CD4-positive, alpha-beta T cell (primary cell): ENCODE measurements around the gene SPA17. TPM values are rescaled to one million over a fixed set of nuclear protein-coding genes. Genes with fewer than 3 reads are reported as not detected.
A peak's percentile ranks its signal among the peaks of the same experiment; 100 is the strongest.

Source experiments
- ATAC-seq: fragments of 200-7000 bp; cut with Tn5 transposase; one replicate; pipeline ENCODE4 v1.10.0; 2022; ENCODE audit warnings: mild to moderate bottlenecking; ENCODE audit not compliant: poor library complexity
- CTCF ChIA-PET: fragments of 350-600 bp; sonication (Branson Sonifier 250); formaldehyde crosslinking; loops from one replicate; lab custom pipeline; 2021; ENCODE audit warnings: antibody characterized with exemption, inconsistent platforms; lab: Charles Lee
- POLR2A ChIA-PET: fragments of 350-600 bp; sonication (Branson Sonifier 250); formaldehyde crosslinking; loops from one replicate; lab custom pipeline; 2021; ENCODE audit warnings: antibody characterized with exemption, inconsistent platforms; lab: Charles Lee
- DNase-seq, 14 experiments: peaks; one replicate each; pipeline ENCODE4 v3.0.0-alpha.2; 2013 to 2020; ENCODE audit warnings: mixed read lengths in 2 of 14
- H3K27ac ChIP-seq, 2 donors: one replicate each; pipeline versions ENCODE4 v1.5.1 to v1.7.0; 2013; ENCODE audit warnings: low read length in 2 of 2, low read depth in 1 of 2, mild to moderate bottlenecking in 1 of 2
- H3K27me3 ChIP-seq, 2 experiments: 1 replicate in 1 of 2; 2 replicates in 1 of 2; pipeline versions ENCODE4 v1.6.1 to v1.7.0; 2013; ENCODE audit warnings: low read length in 2 of 2, control low read depth in 1 of 2, mild to moderate bottlenecking in 1 of 2, moderate library complexity in 1 of 2; ENCODE audit not compliant: insufficient read depth in 2 of 2, control insufficient read depth in 1 of 2
- H3K36me3 ChIP-seq: one replicate; pipeline ENCODE4 v1.6.1; 2013; ENCODE audit warnings: low read length, control low read depth; ENCODE audit not compliant: insufficient read depth
- H3K4me1 ChIP-seq: one replicate; pipeline ENCODE4 v1.6.1; 2013; ENCODE audit warnings: low read length, control low read depth; ENCODE audit not compliant: insufficient read depth
- H3K4me3 ChIP-seq: one replicate; pipeline ENCODE4 v1.5.1; 2013; ENCODE audit warnings: mild to moderate bottlenecking, low read length, moderate library complexity
- H3K9me3 ChIP-seq, 2 experiments: 1 replicate in 1 of 2; 2 replicates in 1 of 2; pipeline versions ENCODE4 v1.6.1 to v1.7.0; 2013; ENCODE audit warnings: low read length in 2 of 2, mild to moderate bottlenecking in 2 of 2, control low read depth in 1 of 2, moderate library complexity in 1 of 2; ENCODE audit not compliant: control insufficient read depth in 1 of 2, insufficient read depth in 1 of 2
- H3K27ac Mint-ChIP-seq: one replicate; pipeline ENCODE4 v1.8.0; 2020; ENCODE audit warnings: mixed read lengths
- H3K27me3 Mint-ChIP-seq: one replicate; pipeline ENCODE4 v1.8.0; 2021; ENCODE audit warnings: mixed read lengths
- H3K36me3 Mint-ChIP-seq: one replicate; pipeline ENCODE4 v1.8.0; 2021; ENCODE audit warnings: low read depth, mixed read lengths
- H3K4me1 Mint-ChIP-seq: one replicate; pipeline ENCODE4 v1.8.0; 2021; ENCODE audit warnings: low read depth, mixed read lengths
- H3K4me3 Mint-ChIP-seq: one replicate; pipeline ENCODE4 v1.8.0; 2020; ENCODE audit warnings: mild to moderate bottlenecking, mixed read lengths
- H3K9me3 Mint-ChIP-seq: one replicate; pipeline ENCODE4 v1.8.0; 2020; ENCODE audit warnings: mixed read lengths
- CTCF ChIP-seq: fragments of 200-600 bp; IDR thresholded peaks from one replicate; pipeline ENCODE4 v1.8.0; 2022; ENCODE audit warnings: antibody characterized with exemption, mild to moderate bottlenecking
- intact Hi-C, 2 experiments: fragments of 100-400 bp; cut with DNase I in 1 of 2; cut with micrococcal nuclease in 1 of 2; formaldehyde crosslinking; loops; one replicate each; pipeline versions ENCODE4 v1.15.1 to v1.9.0; 2023 to 2025; cut with DNase I, micrococcal nuclease
- total RNA-seq, 174 experiments: library from RNA in 2 of 174; stranded (reverse) in 2 of 174; gene quantifications; one replicate each; pipeline ENCODE4 v1.2.3 and lab custom pipeline; 2021 to 2026

Gene SPA17
- total RNA-seq, 2 experiments from 2014 or later: 0.16 TPM; not detected in 1

DNA sequence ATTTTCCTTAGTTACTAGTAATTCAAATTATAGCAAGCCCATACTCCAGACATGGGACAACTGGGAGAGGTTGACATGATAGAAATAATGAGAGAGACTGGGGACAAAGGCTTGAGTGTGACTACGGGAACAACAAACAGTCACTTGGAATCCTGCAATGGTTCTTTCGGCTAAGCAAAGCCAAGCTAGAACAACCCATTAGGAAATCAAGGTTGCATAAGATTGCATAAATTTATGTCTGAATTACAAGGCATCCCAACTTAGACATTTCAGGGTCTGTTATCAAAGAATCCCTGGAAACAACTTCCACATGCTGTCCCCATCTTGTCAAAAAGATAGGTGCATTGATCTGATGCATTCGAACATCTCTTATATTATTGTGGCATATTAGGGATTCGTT, 55.9 kb downstream of the SPA17 start:
- H3K36me3 ChIP-seq: no peaks in the 10 kb centered on the region
- DNase-seq (no peak), ATAC-seq (no peak)
- peaks cover 0 to 4% of the 10 kb centered on the region in 2 experiments for H3K27me3 ChIP-seq
- intact Hi-C loops: no loop called here
- no peak overlapping the region for H3K4me3 ChIP-seq
- peaks cover 4% of the 10 kb centered on the region for H3K4me1 ChIP-seq
- H3K4me1 Mint-ChIP-seq: peaks cover 13% of the 10 kb centered on the region
- H3K27ac Mint-ChIP-seq: no peak overlapping the region
- no peaks in the 10 kb centered on the region for H3K9me3 Mint-ChIP-seq
- H3K4me3 Mint-ChIP-seq: no peak overlapping the region
- CTCF ChIA-PET: no interaction called here
- H3K27me3 Mint-ChIP-seq: peaks cover 22% of the 10 kb centered on the region
- POLR2A ChIA-PET: no interaction called here
- TF ChIP-seq CTCF: no peak
- H3K9me3 ChIP-seq: no peaks in the 10 kb centered on the region
- H3K27ac ChIP-seq: no peak overlapping the region
- no peaks in the 10 kb centered on the region for H3K36me3 Mint-ChIP-seq

- no peaks in the 10 kb centered on the region for H3K4me1 ChIP-seq
- DNase-seq: no peak
- intact Hi-C loops: no loop called here
- Mint-ChIP-seq H3K36me3 (no peaks in the 10 kb centered on the region), H3K27me3 (peaks cover 7% of the 10 kb centered on the region), H3K4me3 (no peak overlapping the region), H3K4me1 (no peaks in the 10 kb centered on the region), H3K27ac (no peak overlapping the region), H3K9me3 (no peaks in the 10 kb centered on the region)
- no peak overlapping the region for H3K4me3 ChIP-seq
- ATAC-seq: no peak
- H3K27me3 ChIP-seq: peaks cover 0 to under 1% of the 10 kb centered on the region in 2 experiments
- no peak overlapping the region for H3K27ac ChIP-seq
- H3K9me3 ChIP-seq: no peaks in the 10 kb centered on the region
- no peaks in the 10 kb centered on the region for H3K36me3 ChIP-seq
- CTCF ChIA-PET: no interaction called here
- POLR2A ChIA-PET: no interaction called here
- no peak for TF ChIP-seq CTCF
Measured at GRCh38 chr11:124732230-124732629, 58.5 kb downstream of the SPA17 start.

DNA sequence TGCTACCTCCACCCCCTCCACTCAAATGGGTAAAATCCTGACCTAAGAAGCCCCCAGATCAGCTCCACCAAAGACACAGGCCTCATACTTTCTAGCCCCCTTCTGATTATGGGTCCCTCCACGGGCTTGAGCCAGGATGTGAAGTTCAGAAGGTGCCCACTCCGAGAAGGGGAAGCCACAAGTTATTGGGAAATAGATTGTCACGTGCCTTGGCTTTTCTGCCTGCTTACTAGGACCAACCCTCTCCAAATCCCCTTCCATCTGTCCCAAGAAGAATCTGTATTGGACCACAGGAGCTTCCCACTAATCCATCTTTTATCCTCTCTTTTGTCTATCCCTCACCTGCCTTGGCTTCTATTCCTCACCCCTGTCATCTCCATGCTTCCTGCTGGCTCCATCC, 63.0 kb downstream of the SPA17 start:
- CTCF ChIA-PET: interaction anchor here (1.0 kb wide), 1 partner anchor 26 kb away, joined by 3 read pairs; no protein-coding TSS in a partner anchor
- Mint-ChIP-seq H3K4me1 (peaks cover 21% of the 10 kb centered on the region), H3K36me3 (no peaks in the 10 kb centered on the region), H3K27me3 (peaks cover 7% of the 10 kb centered on the region), H3K27ac (no peak overlapping the region), H3K9me3 (no peaks in the 10 kb centered on the region), H3K4me3 (no peak overlapping the region)
- Histone ChIP-seq H3K27me3 (peaks cover 0 to 5% of the 10 kb centered on the region in 2 experiments), H3K4me1 (peaks cover 16% of the 10 kb centered on the region), H3K4me3 (no peak overlapping the region), H3K27ac (no peak overlapping the region), H3K9me3 (no peaks in the 10 kb centered on the region), H3K36me3 (no peaks in the 10 kb centered on the region)
- TF ChIP-seq CTCF: no peak
- intact Hi-C loops: no loop called here
- DNase-seq (peak in 1 of 14 experiments; percentile 34), ATAC-seq (no peak)
- POLR2A ChIA-PET: no interaction called here
